ENCODE data around the gene USP13. TPM values are rescaled to one million over a fixed set of nuclear protein-coding genes. Genes with fewer than 3 reads are reported as not detected.
A peak's percentile ranks its signal among the peaks of the same experiment; 100 is the strongest.
"Not testable (repeated sequence)": the region's sequence is repeated elsewhere in the genome, so short reads cannot be mapped to it uniquely, and the experiment has no call there.

Gene USP13
- total RNA-seq, 1 experiment from 2014 or later, result 14.2 TPM

DNA sequence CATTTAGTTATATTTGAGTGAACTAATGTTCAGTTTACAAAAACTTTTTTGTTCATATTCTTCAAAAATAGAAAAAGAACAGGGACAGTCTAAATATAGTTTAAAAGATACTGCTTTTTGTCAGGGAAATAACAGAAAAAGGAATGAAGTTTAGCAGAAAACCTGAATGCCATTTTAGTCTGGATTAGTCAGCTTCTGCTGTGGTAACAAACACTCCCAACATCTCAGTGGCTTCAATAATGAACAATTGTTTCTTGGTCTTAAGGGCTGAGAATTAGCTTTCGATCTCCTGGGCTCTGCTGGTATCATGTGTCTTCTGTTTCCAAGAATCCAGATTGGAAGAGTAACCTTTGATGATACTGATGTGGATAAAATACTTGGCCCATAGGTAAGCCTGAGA, 12.4 kb upstream of the USP13 start:
- Histone ChIP-seq H3K27ac (no peak overlapping the region), H3K4me1 (replicated peaks) (no peaks in the 10 kb centered on the region), H3K4me3 (no peak overlapping the region), H3K27me3 (replicated peaks) (no peaks in the 10 kb centered on the region), H3K9me3 (replicated peaks) (no peaks in the 10 kb centered on the region), H3K36me3 (no peaks in the 10 kb centered on the region)
- no peak for DNase-seq (ENCODE audit: low read depth in 1 of 2, low spot score in 2 of 2)

DNA sequence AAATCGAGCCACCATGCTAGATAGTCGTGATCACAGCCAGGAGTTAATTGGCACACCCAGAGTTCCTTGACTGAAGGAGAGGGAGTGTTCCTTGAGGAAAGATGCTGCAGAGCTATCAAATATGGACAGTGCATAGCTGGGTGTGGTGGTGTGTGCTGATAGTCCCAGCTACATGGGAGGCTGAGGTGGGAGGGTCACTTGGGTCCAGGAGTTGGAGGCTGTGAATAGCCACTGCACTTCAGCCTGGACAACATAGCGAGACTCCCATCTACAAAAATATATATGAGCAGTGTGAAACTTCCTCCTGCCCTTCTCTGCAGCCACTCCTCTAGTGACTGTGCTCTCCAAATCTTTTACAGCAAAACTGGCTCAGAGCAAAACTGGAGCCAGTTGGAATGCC, 10.0 kb upstream of the USP13 start:
- Histone ChIP-seq H3K27me3 (replicated peaks) (no peaks in the 10 kb centered on the region), H3K4me1 (replicated peaks) (no peaks in the 10 kb centered on the region), H3K27ac (no peak overlapping the region), H3K36me3 (no peaks in the 10 kb centered on the region), H3K4me3 (no peak overlapping the region), H3K9me3 (replicated peaks) (no peaks in the 10 kb centered on the region)
- no peak for DNase-seq (ENCODE audit: low read depth in 1 of 2, low spot score in 2 of 2)

DNA sequence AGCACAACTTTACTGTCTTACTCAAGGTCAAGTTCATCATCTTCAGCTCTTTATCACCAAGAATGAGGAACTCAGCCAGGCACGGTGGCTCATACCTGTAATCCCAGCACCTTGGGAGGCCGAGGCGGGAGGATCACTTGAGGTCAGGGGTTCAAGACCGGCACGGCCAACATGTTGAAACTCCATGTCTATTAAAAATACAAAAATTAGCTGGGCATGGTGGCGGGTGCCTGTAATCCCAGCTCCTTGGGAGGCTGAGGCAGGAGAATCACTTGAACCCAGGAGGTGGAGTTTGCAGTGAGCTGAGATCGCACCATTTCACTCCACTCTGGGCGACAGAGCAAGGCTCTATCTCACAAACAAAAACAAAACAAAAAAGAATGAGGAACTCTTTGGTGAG, 9.0 kb upstream of the USP13 start:
- H3K27me3 ChIP-seq (replicated peaks); H3K4me3 ChIP-seq; H3K9me3 ChIP-seq (replicated peaks); DNase-seq (ENCODE audit: low read depth in 1 of 2, low spot score in 2 of 2); H3K36me3 ChIP-seq; H3K27ac ChIP-seq; H3K4me1 ChIP-seq (replicated peaks): not testable (repeated sequence)

DNA sequence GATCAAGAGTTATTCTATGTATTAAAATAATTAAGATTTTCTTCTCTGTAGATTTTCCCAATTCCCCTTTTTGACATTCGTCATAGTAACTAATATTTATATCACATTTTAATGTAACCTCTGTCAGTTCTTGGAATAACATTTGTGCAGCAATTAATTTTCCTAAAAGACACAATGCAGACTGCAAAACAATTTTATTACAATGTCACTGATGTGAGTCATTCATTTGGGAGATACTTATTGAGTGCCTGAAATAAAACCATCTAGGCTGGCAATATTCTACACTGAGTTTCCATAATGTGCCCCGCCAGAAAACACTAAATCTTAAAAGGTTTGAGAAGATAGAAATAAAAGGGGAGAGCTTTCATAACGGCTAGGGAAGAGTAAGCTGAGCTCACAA, 6.7 kb upstream of the USP13 start:
- no peak overlapping the region for H3K27ac ChIP-seq
- no peak for DNase-seq (ENCODE audit: low read depth in 1 of 2, low spot score in 2 of 2)
- H3K9me3 ChIP-seq (replicated peaks), result no peaks in the 10 kb centered on the region
- H3K4me3 ChIP-seq, result no peak overlapping the region
- H3K4me1 ChIP-seq (replicated peaks), result no peaks in the 10 kb centered on the region
- H3K36me3 ChIP-seq, result no peaks in the 10 kb centered on the region
- no peaks in the 10 kb centered on the region for H3K27me3 ChIP-seq (replicated peaks)

DNA sequence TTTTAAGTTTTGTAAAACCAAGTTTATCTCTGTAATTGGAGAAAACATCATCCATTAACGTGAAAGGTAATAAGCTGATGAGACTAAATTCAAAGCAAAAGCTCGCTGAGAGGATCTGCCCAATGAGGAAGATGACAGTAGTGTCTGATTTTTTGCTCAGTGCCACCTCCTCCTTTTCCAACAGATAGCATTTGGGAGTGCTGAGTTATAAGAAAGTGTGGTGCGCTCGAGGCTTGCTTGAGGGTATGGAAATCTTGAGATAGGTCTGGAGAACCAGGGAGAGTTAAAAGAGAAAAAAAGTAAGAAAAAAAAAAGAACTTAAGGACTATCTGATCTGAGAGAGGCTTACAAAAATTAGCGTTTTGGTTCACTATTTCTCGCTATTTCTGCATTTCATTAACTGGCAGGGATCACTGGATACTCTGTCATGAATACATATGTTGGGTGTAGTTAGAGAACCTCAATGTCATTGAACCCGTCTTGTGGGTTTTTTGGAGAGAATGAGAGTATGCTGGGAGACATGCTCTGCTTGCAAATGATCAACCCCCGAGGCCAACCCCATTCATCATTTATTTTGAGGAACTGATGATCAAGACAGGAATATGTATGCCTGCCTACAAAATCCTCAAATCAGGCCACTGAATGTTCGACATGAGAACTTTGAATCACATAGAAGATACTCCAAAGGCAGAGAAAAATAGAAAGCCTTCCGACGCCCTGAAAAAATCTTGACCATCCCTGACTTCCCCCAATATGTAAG, 973 bp upstream of the USP13 start:
- H3K27ac ChIP-seq, result peak overlapping the region; percentile 79
- DNase-seq (ENCODE audit: low read depth in 1 of 2, low spot score in 2 of 2), result no peak
- H3K36me3 ChIP-seq, result peaks cover 15% of the 10 kb centered on the region
- peak overlapping the region; percentile 93 for H3K4me3 ChIP-seq
- H3K27me3 ChIP-seq (replicated peaks), result no peaks in the 10 kb centered on the region
- no peaks in the 10 kb centered on the region for H3K9me3 ChIP-seq (replicated peaks)
- H3K4me1 ChIP-seq (replicated peaks), result 0 out of 2 replicates have a peak, but pooled peaks cover 4% of the 10 kb centered on the region

DNA sequence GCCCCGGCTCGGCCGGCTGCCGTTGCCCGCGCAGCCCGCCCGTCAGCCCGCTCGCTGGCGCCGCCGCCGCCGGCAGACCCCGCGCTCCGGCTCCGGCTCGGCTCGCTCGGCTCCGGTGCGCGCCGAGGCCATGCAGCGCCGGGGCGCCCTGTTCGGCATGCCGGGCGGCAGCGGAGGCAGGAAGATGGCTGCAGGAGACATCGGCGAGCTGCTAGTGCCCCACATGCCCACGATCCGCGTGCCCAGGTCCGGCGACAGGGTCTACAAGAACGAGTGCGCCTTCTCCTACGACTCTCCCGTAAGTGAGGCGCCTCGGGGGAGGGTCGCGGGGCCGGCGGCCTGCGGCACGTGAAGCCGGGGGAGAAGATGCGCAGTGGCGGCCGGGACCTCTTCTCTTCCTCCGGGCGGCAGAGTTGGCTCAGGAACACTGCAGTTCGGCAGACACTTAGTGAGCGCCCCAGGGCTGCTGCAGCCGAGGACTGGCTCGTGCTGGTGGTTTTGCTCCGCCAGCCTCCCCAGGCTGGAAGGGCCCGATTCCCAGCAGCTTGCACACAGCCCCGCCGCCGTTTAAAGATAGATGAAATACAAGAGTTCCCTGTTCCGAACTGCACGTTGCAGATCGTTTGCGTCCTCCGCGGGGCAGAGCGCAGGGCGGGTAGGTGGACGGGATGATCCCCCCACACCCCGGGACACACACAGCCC, 407 bp downstream of the USP13 start:
- H3K4me1 ChIP-seq (replicated peaks), result 0 out of 2 replicates have a peak, but pooled peaks cover 4% of the 10 kb centered on the region

DNA sequence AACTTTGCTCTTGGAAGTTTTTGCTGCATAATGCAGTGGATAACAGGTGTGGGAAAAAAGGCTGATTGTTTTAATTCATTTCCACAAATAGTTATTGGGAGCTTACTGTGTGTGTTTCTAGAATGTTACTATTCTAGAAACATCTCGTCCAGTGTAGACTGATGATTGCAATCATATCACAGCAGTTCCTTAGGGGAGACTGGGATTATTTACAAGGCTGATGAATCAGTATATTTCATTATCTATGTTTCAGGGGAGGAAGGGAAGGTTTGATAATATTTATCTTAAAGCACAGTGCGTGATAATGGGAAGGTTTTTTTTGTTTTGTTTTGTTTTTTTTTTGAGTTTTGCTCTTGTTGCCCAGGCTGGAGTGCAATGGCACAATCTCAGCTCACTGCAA, 2.4 kb downstream of the USP13 start:
- Histone ChIP-seq H3K36me3 (peaks cover 15% of the 10 kb centered on the region), H3K27ac (no peak overlapping the region), H3K4me1 (replicated peaks) (0 out of 2 replicates have a peak, but pooled peaks cover 4% of the 10 kb centered on the region), H3K4me3 (no peak overlapping the region), H3K27me3 (replicated peaks) (no peaks in the 10 kb centered on the region), H3K9me3 (replicated peaks) (no peaks in the 10 kb centered on the region)
- DNase-seq (ENCODE audit: low read depth in 1 of 2, low spot score in 2 of 2), result no peak

More for the DNA sequence above, 407 bp downstream of the USP13 start:
- Histone ChIP-seq H3K36me3 (peaks cover 15% of the 10 kb centered on the region), H3K4me3 (peak overlapping the region; percentile 93), H3K27me3 (replicated peaks) (no peaks in the 10 kb centered on the region), H3K9me3 (replicated peaks) (no peaks in the 10 kb centered on the region), H3K27ac (peak overlapping the region; percentile 79)
- DNase-seq (ENCODE audit: low read depth in 1 of 2, low spot score in 2 of 2), result peak; percentile 75 to 76

DNA sequence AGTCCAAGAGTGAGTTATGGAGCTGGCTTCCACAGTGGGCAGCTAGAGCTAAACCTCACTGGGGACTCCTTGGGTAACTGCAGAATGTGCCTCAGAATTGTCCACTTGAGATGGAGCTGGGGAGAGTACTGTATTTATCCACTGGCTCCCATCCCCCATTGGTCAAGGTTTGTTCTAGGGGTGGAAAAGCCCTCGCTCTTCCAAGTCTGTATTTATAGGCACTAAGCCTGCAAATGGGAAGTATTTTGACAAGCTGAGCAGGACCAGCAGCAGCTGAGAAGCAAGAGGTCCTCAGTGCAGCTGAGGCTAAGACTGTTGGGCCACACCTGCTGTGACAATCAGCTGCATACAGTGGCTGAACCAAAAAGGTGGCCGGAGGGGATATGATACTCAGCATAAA, 5.8 kb downstream of the USP13 start:
- H3K36me3 ChIP-seq, result peaks cover 9% of the 10 kb centered on the region
- DNase-seq (ENCODE audit: low read depth in 1 of 2, low spot score in 2 of 2), result no peak
- no peak overlapping the region for H3K27ac ChIP-seq
- no peak overlapping the region for H3K4me3 ChIP-seq
- no peaks in the 10 kb centered on the region for H3K4me1 ChIP-seq (replicated peaks)
- no peaks in the 10 kb centered on the region for H3K27me3 ChIP-seq (replicated peaks)
- H3K9me3 ChIP-seq (replicated peaks), result no peaks in the 10 kb centered on the region

DNA sequence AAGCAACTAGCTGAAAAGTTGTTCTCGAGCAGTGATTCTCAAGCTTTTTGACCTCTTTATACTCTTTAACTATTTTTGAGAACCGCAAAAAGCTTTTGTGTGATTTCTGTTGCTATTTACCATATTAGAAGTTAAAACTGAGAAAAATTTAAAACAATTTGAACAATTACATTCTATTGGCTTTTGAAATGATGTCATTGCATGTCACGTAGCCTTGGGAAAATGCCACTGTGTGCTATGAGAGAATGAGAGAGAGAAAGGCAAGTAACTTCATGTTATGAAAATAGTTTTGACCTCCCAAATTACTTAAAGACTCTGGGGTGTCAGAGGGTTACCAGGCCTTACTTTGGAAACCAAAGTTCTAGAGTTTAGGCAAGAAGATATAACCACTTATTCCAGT, 8.0 kb downstream of the USP13 start:
- Histone ChIP-seq H3K27me3 (replicated peaks) (no peaks in the 10 kb centered on the region), H3K9me3 (replicated peaks) (no peaks in the 10 kb centered on the region), H3K4me1 (replicated peaks) (no peaks in the 10 kb centered on the region), H3K27ac (no peak overlapping the region), H3K4me3 (no peak overlapping the region), H3K36me3 (peaks cover 4% of the 10 kb centered on the region; the same call in 1 of the 2 replicates)
- no peak for DNase-seq (ENCODE audit: low read depth in 1 of 2, low spot score in 2 of 2)

DNA sequence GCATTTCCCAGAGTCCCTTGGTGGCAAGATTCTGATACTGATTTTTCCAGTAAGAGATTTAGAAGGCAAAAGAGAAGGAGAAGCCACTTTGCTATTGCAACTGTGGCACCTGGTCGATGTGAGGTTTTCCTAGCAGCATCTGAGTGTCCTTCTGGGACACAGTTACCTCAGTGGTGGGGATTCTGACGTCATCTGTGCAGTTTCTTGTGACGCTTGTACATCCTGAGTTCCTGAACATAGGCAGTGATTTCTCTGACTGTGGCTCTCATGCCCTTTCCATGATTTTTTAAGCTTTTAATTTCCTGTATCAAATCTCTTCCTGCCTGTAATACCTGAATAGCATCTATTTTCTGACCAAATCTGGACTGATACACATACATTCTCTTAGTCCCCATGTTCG, 8.9 kb downstream of the USP13 start:
- no peak overlapping the region for H3K4me3 ChIP-seq
- no peaks in the 10 kb centered on the region for H3K4me1 ChIP-seq (replicated peaks)
- DNase-seq (ENCODE audit: low read depth in 1 of 2, low spot score in 2 of 2), result no peak
- no peaks in the 10 kb centered on the region for H3K36me3 ChIP-seq
- no peaks in the 10 kb centered on the region for H3K9me3 ChIP-seq (replicated peaks)
- H3K27me3 ChIP-seq (replicated peaks), result no peaks in the 10 kb centered on the region
- no peak overlapping the region for H3K27ac ChIP-seq

DNA sequence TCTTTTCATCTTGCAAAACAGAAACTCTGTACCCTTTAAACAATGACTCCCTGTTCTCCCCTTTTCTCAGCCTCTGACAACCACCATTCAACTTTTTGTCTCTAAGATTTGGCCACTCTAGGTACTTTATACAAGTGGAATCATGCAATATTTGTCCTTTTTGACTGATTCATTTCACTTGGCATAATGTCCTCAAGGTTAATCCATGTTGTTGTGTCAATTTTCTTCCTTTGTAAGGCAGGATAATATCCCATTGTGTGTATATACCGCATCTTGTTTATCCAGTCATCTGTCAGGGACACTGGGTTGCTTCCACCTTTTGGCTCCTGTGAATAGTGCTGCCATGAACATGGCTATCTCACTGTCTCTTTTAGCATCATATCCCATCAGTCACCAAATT, 10.3 kb downstream of the USP13 start:
- no peak overlapping the region for H3K27ac ChIP-seq
- H3K4me3 ChIP-seq, result no peak overlapping the region
- H3K4me1 ChIP-seq (replicated peaks), result no peaks in the 10 kb centered on the region
- H3K9me3 ChIP-seq (replicated peaks), result no peaks in the 10 kb centered on the region
- no peaks in the 10 kb centered on the region for H3K36me3 ChIP-seq
- DNase-seq (ENCODE audit: low read depth in 1 of 2, low spot score in 2 of 2), result no peak
- no peaks in the 10 kb centered on the region for H3K27me3 ChIP-seq (replicated peaks)

DNA sequence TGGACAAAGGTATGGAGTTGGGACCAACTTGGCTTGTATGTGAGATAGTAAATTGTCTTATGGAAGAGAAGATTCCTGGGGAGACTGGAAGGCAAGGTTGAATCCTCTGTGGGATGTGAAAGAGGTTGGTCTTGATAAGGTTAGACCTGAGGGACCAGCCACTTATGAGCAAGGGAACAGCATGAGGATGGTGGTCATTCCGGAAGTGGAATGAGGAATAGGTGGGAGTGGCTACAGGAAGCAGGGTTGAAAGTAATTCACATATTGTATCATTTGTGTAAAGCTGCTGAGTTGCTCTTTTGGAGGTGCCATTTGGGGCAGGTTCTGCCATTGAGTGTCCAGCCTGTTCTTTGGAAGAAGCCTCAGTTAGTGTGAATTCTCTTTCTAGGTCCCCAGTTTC, 13.2 kb downstream of the USP13 start:
- Histone ChIP-seq H3K4me3 (no peak overlapping the region), H3K36me3 (no peaks in the 10 kb centered on the region), H3K4me1 (replicated peaks) (no peaks in the 10 kb centered on the region), H3K27ac (no peak overlapping the region), H3K27me3 (replicated peaks) (no peaks in the 10 kb centered on the region), H3K9me3 (replicated peaks) (no peaks in the 10 kb centered on the region)
- DNase-seq (ENCODE audit: low read depth in 1 of 2, low spot score in 2 of 2), result no peak

DNA sequence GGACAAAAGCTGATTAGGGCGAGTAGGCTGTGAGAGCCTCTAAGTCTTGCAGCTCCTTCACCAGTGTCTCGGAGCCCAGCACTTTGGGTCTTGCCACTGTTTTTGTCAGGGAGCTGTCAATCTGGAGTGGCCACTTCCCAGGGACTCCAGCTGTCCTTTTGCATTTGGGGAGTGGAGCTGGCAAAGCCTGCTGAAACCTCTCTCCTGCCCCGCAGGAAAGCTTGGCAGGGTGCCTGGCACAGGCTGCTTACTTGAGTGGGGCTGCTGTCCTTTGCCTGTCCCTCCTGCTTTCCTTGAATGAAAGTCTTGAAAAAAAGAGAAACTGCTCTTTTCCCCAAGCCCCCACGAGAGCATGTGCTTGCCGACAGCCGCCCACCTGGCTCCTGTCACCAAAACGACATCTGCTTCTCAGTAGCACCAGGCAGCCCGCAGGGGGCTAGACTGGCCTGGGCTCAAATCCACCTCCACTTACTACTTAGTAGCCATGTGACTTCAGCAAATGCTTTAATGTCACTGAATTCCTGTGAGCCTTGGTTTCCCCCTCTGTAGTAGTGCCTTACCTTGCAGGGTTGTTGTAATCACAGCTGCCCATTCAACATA, 13.7 kb downstream of the USP13 start:
- H3K36me3 ChIP-seq, result no peaks in the 10 kb centered on the region
- H3K27me3 ChIP-seq (replicated peaks), result no peaks in the 10 kb centered on the region
- H3K4me3 ChIP-seq, result no peak overlapping the region
- no peak for DNase-seq (ENCODE audit: low read depth in 1 of 2, low spot score in 2 of 2)
- H3K4me1 ChIP-seq (replicated peaks), result no peaks in the 10 kb centered on the region
- no peak overlapping the region for H3K27ac ChIP-seq
- no peaks in the 10 kb centered on the region for H3K9me3 ChIP-seq (replicated peaks)

DNA sequence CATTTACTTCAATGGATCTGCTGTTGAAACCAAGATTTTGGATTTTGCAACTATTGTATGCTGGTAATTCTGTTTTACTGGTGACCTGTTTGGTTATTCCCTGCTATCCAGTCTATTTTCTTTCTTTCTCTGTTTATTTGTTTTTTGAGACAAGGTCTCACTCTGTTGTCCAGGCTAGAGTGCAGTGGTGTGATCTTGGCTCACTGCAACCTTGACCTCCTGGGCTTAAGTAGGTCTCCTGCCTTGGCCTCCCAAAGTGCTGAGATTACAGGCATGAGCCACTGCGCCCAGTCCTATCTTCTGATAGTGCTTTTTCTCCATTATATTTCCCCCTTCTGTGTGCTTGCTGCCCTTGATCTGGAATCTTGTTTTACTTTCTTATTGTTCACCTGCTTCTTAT, 15.6 kb downstream of the USP13 start:
- no peak for DNase-seq (ENCODE audit: low read depth in 1 of 2, low spot score in 2 of 2)

More for the DNA sequence above, 15.6 kb downstream of the USP13 start:
- no peaks in the 10 kb centered on the region; the same call in 1 of the 2 replicates for H3K4me1 ChIP-seq (replicated peaks)
- H3K27me3 ChIP-seq (replicated peaks), result no peaks in the 10 kb centered on the region
- no peak overlapping the region for H3K4me3 ChIP-seq
- H3K36me3 ChIP-seq, result 0 out of 2 replicates have a peak, but pooled peaks cover 3% of the 10 kb centered on the region
- H3K9me3 ChIP-seq (replicated peaks), result no peaks in the 10 kb centered on the region
- no peak overlapping the region for H3K27ac ChIP-seq

All from SJSA1 (cell line).